A204.1 (cell line): Measurements from ENCODE around the gene TMEM61.
"Not testable (repeated sequence)": the region's sequence is repeated elsewhere in the genome, so short reads cannot be mapped to it uniquely, and the experiment has no call there.

Experiments used
- FAIRE-seq: peaks from 2 replicates; lab custom pipeline; 2012; peaks lifted over from hg19 to GRCh38; lab: Jason Lieb, UNC

TMEM61 gene

DNA sequence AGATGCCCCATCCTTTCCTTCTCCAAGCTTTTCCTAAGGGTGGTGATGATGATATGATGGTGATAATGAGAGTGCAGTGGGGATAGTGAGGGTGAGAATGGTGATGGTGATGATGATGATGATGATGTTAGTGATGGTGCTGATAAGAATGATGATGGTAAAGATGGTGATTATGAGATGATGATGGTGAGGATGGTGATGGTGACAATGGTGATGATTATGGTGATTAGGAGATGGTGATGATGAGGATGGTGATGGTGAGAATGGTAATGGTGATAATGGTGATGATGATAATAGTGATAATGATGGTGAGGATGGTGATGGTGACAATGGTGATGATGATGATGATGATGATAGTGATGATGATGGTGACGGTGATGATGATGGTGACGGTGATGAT is 22.3 kb downstream of the TMEM61 start:
- no peak for FAIRE-seq

DNA sequence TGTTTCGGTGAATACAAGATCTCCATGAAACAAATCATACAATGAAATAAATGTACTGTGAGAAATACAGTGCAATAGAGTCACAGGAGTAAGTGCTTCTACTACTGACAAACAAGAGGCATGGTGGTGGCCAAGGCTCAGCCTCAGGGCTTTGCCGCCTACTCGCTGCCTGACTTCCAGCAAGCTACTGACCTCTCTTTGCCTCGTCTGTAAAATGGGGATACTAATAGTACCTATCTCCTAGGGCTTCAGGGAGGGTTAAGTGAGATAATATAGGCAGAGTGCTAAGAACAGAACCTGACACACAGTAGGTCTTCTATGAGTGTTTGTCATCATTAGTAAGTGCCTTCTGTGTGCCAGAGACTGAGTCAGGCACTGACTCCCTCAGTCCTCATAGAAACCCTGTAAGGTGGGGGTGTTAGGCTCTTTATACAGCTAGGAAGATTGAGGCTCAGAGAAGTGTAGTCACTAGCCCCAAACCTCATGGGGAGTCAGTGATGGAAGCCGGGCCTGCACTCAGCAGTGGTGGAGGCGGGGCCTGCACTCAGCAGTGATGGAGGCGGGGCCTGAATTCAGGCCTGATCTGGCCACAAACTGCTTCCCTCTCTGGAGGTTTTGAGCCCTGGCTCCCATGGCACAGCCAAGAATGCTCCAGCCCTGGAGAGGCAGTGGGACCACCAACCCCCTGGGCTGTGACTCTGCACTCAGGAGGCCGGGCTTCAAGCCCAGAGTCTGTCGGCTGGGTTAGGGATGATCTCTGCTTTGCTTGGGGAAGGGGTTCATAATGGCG is 25.1 kb downstream of the TMEM61 start:
- no peak for FAIRE-seq

- FAIRE-seq: no peak
Measured at GRCh38 chr1:55006931-55007330, 26.5 kb downstream of the TMEM61 start.

DNA sequence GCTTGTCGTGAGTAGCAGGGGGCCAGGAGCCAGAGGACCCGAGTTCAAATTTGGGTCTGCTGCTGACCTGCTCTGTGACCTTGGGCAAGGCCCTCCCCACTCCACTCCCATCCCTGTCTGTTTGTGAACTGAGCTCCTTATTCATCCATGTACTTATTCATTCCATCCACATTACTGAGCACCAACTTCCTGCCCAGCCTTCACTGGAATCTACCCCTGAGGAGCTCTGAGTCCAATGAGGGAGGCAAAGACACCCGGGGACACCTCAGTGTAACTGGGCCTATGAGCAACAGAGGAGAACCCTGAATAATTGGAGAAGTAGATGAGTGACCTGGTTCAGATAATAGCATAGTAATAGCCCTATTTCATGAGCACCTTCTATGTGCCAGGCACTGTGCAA is 27.2 kb downstream of the TMEM61 start:
- FAIRE-seq: no peak

- FAIRE-seq: no peak
Measured at GRCh38 chr1:55010194-55010886, 29.9 kb downstream of the TMEM61 start.

DNA sequence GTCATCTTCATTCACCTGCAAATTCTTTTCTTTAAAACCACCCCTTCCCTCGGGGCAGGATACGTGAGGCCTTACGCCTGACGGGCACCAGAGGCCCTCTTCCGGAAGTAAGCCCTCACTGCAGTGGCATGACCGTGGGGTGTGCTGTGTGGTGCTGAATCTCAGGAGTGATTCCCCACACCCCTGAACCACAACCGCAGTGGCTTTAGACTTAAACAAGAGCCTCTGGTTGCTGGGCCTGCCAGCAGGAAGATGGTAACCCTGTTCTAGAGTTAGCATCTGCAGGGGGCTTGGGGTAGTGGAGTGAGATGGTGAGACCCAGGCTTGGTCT is 30.4 kb downstream of the TMEM61 start:
- no peak for FAIRE-seq

DNA sequence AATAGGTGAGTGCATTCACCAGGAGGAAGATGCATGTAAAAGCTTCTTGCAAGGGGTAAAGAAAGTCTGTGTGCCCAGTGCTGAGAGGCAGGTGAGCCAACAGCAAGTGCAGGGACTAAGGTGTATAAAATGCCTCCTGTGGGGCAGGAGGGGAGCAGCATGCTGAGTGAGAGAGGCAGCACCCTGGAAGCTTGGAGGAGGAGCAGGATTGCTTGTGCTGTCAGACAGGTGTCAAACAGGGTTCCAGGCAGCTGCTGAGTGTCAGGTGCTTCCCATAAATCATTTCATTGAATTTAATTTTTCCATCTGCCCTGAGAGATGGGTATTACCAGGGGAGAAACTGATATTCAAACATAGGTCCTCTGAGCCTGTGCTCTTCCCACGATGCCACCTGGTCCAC is 32.2 kb downstream of the TMEM61 start:
- FAIRE-seq: no peak

DNA sequence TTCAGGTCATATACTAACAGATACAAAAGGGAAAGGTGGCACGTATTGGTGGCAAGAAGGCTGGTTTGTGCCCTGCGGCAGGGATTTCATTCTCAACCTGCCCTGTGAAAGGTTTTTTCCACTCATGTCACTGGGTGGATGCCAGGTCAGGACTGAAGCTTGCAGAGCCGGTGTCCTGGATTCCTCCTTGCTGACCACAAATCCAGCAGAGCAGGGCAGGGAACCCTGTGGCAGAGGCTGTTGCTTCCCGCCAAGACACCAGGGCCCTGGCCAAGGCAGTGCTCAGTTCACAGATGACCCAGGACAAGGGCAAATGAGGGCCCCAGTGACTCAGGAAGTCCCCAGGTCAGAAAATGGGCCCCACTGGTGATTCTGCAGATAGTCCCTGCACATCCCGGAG is 34.7 kb downstream of the TMEM61 start:
- no peak for FAIRE-seq

GRCh38 chr1:55015731-55016620 is 35.5 kb downstream of the TMEM61 start:
- no peak for FAIRE-seq

DNA sequence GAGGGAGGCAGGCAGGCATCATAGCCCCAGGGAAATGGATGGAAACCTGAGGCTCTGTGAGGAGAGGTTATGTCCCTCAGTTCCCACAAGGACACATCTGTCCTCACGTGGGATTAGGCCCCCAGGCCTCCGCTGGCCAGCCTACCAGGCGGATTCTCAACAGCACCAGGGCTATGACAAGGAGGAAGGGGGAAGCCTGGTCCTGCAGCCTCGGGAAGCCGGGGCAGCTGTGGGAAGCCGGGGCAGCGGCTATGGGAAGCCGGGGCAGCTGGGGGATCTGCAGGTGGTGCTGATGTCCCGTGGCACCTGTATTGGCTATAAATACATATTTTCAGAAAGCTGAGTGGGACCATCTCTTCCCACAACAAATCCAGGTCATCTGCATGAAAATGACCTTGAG is 38.0 kb downstream of the TMEM61 start:
- FAIRE-seq: no peak

- FAIRE-seq: peak; percentile 68
Measured at GRCh38 chr1:55021942-55022546, 41.6 kb downstream of the TMEM61 start.

GRCh38 chr1:55024163-55024562 is 43.7 kb downstream of the TMEM61 start:
- FAIRE-seq: not testable (repeated sequence)

DNA sequence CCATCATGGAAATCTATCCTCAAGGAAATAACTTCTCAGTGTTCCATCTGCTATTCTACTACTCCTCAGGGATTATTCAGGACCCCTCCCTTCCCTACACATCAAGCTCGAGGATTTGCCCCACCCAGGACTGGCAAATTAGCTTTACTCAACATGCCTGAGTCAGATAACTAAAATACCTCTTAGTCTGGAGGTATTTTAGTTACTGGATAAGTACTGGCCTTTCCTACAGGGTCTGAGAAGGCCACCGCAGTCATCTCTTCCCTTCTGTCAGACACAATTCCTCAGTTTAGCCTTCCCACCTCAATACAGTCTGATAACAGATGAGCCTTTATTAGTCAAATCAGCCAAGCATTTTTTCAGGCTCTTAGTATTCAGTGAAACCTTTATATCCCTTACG is 46.3 kb downstream of the TMEM61 start:
- FAIRE-seq: not testable (repeated sequence)

DNA sequence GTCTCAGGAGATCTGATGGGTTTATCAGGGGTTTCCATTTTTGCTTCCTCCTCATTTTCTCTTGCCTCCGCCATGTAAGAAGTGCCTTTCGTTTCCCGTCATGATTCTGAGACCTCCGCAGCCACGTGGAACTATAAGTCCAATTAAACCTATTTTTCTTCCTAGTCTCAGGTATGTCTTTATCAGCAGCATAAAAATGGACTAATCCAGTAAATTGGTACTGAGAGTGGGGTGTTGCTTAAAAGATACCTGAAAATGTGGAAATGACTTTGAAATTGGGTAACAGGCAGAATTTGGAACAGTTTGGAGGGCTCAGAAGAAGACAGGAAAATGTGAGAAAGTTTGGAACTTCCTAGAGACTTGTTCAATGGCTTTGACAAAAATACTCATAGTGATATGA is 50.7 kb downstream of the TMEM61 start:
- FAIRE-seq: not testable (repeated sequence)

GRCh38 chr1:55033265-55033614 is 52.8 kb downstream of the TMEM61 start:
- no peak for FAIRE-seq

DNA sequence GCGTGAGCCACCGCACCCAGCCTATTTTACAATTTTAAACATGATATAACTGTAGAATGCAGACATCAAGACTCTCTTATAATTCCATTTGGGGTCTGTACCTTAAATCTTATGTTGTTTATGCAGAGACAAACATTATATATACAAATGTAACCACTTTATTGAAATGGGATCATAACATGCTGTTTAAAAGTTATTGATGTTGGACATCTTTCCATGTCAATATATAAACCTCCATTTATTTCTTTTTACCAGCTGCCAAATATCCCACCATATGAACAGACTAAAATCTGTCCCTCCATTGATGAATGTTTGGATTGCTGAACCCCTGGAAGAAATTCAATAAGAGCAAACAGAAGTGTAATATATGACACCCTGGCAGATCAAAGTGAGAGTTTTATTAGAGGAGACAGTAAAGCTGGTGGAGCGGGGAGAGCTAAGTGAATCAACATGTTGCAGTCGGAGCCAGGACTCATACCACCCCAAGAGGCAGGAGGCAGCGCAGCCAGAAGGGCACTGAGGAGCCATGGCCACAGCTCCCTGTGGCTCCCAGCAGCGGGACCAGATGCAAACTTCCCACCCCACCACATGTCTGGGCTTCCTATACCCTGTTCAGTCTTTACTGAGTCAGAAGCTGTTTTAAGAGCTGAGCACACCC is 54.2 kb downstream of the TMEM61 start:
- FAIRE-seq: no peak

- no peak for FAIRE-seq
Measured at GRCh38 chr1:55035904-55036303, 55.5 kb downstream of the TMEM61 start.

- no peak for FAIRE-seq
Measured at GRCh38 chr1:55037733-55038551, 57.5 kb downstream of the TMEM61 start.

GRCh38 chr1:55038552-55038838 is 58.1 kb downstream of the TMEM61 start:
- no peak for FAIRE-seq

DNA sequence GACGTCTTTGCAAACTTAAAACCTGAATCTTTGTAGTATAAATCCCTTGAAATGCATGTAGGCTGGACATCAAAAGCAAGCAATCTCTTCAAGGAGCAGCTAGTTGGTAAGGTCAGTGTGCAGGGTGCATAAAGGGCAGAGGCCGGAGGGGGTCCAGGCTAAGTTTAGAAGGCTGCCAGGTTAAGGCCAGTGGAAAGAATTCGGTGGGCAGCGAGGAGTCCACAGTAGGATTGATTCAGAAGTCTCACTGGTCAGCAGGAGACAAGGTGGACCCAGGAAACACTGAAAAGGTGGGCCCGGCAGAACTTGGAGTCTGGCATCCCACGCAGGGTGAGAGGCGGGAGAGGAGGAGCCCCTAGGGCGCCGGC is 58.5 kb downstream of the TMEM61 start:
- FAIRE-seq: no peak

GRCh38 chr1:55039342-55040082 is 59.1 kb downstream of the TMEM61 start, which contains the start of gene PCSK9:
TSS of gene PCSK9 (plus strand) at chr1:55039548. CDS start at chr1:55039838, 290 bp downstream.
- FAIRE-seq: no peak
